Liver (tissue), 9 donors: ENCODE data around the gene IRF6. TPM values are rescaled to one million over a fixed set of nuclear protein-coding genes. Genes with fewer than 3 reads are reported as not detected.

Experiments
- DNase-seq: peaks from one replicate; pipeline ENCODE4 v3.0.0-alpha.2; 2017; ENCODE audit warnings: low spot score
- H3K27ac ChIP-seq, 2 donors: one replicate each; pipeline ENCODE4 v1.7.0; 2013; ENCODE audit warnings: inconsistent platforms in 2 of 2, low read length in 2 of 2, control low read depth in 1 of 2, low read depth in 1 of 2, mild to moderate bottlenecking in 1 of 2
- H3K27me3 ChIP-seq, 4 donors: one replicate each; pipeline versions ENCODE4 v1.6.1 to v1.7.0; 2013; ENCODE audit warnings: low read length in 3 of 4, inconsistent platforms in 1 of 4, mild to moderate bottlenecking in 1 of 4, moderate library complexity in 1 of 4; ENCODE audit not compliant: control insufficient read depth in 4 of 4, insufficient read depth in 4 of 4
- H3K36me3 ChIP-seq, 4 donors: one replicate each; pipeline versions ENCODE4 v1.6.1 to v1.7.0; 2013; ENCODE audit warnings: low read length in 3 of 4, mild to moderate bottlenecking in 3 of 4, low read depth in 1 of 4, moderate library complexity in 1 of 4; ENCODE audit not compliant: control insufficient read depth in 4 of 4, insufficient read depth in 3 of 4
- H3K4me1 ChIP-seq, 4 donors: one replicate each; pipeline versions ENCODE4 v1.6.1 to v1.7.0; 2013; ENCODE audit warnings: low read length in 3 of 4, mild to moderate bottlenecking in 3 of 4, moderate library complexity in 1 of 4; ENCODE audit not compliant: control insufficient read depth in 4 of 4, insufficient read depth in 4 of 4
- H3K4me3 ChIP-seq, 3 donors: one replicate each; pipeline versions ENCODE4 v1.6.1 to v1.7.0; 2013; ENCODE audit warnings: low read length in 3 of 3, control low read depth in 1 of 3, low read depth in 1 of 3, mild to moderate bottlenecking in 1 of 3
- H3K9ac ChIP-seq, 2 donors: one replicate each; pipeline ENCODE4 v1.7.0; 2013; ENCODE audit warnings: low read length in 2 of 2, mild to moderate bottlenecking in 2 of 2, moderate library complexity in 2 of 2, control low read depth in 1 of 2, low read depth in 1 of 2
- H3K9me3 ChIP-seq, 4 donors: one replicate each; pipeline versions ENCODE4 v1.6.1 to v1.7.0; 2013; ENCODE audit warnings: low read length in 3 of 4; ENCODE audit not compliant: control insufficient read depth in 4 of 4
- EGR1 ChIP-seq, 2 donors: IDR thresholded peaks; 2 replicates each; pipeline ENCODE4 v1.6.1; 2016 to 2018; ENCODE audit warnings: antibody characterized with exemption in 2 of 2, low read depth in 2 of 2
- FOXA1 ChIP-seq: IDR thresholded peaks from 2 replicates; pipeline ENCODE4 v1.6.1; 2016; ENCODE audit warnings: antibody characterized with exemption
- FOXA2 ChIP-seq: IDR thresholded peaks from 2 replicates; pipeline ENCODE4 v1.6.1; 2016; ENCODE audit warnings: antibody characterized with exemption
- GABPA ChIP-seq, 2 donors: IDR thresholded peaks in 1 of 2; conservative IDR thresholded peaks in 1 of 2; 2 replicates each; pipeline ENCODE4 v1.6.1; 2016; ENCODE audit warnings: antibody characterized with exemption in 2 of 2, mild to moderate bottlenecking in 1 of 2, moderate library complexity in 1 of 2
- HNF4A ChIP-seq, 2 donors: conservative IDR thresholded peaks; 2 replicates each; pipeline ENCODE4 v1.6.1; 2016; ENCODE audit warnings: antibody characterized with exemption in 2 of 2, mild to moderate bottlenecking in 2 of 2
- HNF4G ChIP-seq: IDR thresholded peaks from 2 replicates; pipeline ENCODE4 v1.6.1; 2016; ENCODE audit warnings: antibody characterized with exemption
- JUND ChIP-seq, 2 donors: IDR thresholded peaks; 2 replicates each; pipeline ENCODE4 v1.6.1; 2016; ENCODE audit warnings: antibody characterized with exemption in 2 of 2
- NR2F2 ChIP-seq: IDR thresholded peaks from 2 replicates; pipeline ENCODE4 v1.6.1; 2016; ENCODE audit warnings: antibody characterized with exemption
- RAD21 ChIP-seq, 2 donors: IDR thresholded peaks; 2 replicates each; pipeline ENCODE4 v1.6.1; 2016; ENCODE audit warnings: antibody characterized with exemption in 2 of 2, mild to moderate bottlenecking in 2 of 2
- RXRA ChIP-seq, 2 donors: IDR thresholded peaks; 2 replicates each; pipeline ENCODE4 v1.6.1; 2017 to 2018; ENCODE audit warnings: antibody characterized with exemption in 2 of 2, mild to moderate bottlenecking in 1 of 2
- SP1 ChIP-seq: IDR thresholded peaks from 2 replicates; pipeline ENCODE4 v1.6.1; 2018; ENCODE audit warnings: antibody characterized with exemption, mild to moderate bottlenecking
- TAF1 ChIP-seq: conservative IDR thresholded peaks from 2 replicates; pipeline ENCODE4 v1.6.1; 2016; ENCODE audit warnings: antibody characterized with exemption, mild to moderate bottlenecking
- YY1 ChIP-seq: IDR thresholded peaks from 2 replicates; pipeline ENCODE4 v1.6.1; 2016; ENCODE audit warnings: antibody characterized with exemption, mild to moderate bottlenecking
- WGBS: extraction: QIAGEN DNeasy Blood & Tissue Kit; methylation state at CpG from one replicate; pipeline ENCODE4 v1.1.7; 2013; 5-methylcytosine and 5-hydroxymethylcytosine counted together
- polyA plus RNA-seq, 2 donors: library from polyadenylated mRNA; stranded (reverse) in 1 of 2; unstranded in 1 of 2; fragments of 200-250 nt in 1 of 2; fragments of >200 nt in 1 of 2; fragmentation: Nextera tagmentation in 1 of 2; extraction: Ambion mirVana in 1 of 2; gene quantifications; one replicate each; pipeline versions ENCODE4 v1.2.1 to v1.2.3, GENCODE V29; 2013 to 2015
- total RNA-seq, 2 donors: library from RNA; depleted of rRNA; stranded (reverse); fragments of >200 nt; gene quantifications; one replicate each; pipeline ENCODE4 v1.2.3, GENCODE V29; 2014
- TF ChIP-seq, protein P1 (sequence below): fragments of 150-350 bp; IDR thresholded peaks from 2 replicates; pipeline ENCODE4 v1.5.1; 2017; ENCODE audit warnings: improper control_type of control experiment, low read depth, low read length; ENCODE audit not compliant: missing input control
- TF ChIP-seq, protein P2 (sequence below): IDR thresholded peaks from 2 replicates; pipeline ENCODE4 v1.6.1; 2016; ENCODE audit warnings: antibody characterized with exemption
- TF ChIP-seq, protein P3 (sequence below): IDR thresholded peaks from 2 replicates; pipeline ENCODE4 v1.6.1; 2016; ENCODE audit warnings: antibody characterized with exemption
- TF ChIP-seq, protein P4 (sequence below): IDR thresholded peaks from 2 replicates; pipeline ENCODE4 v1.6.1; 2016; ENCODE audit warnings: antibody characterized with exemption, mild to moderate bottlenecking
- TF ChIP-seq, protein P5 (sequence below): IDR thresholded peaks from 2 replicates; pipeline ENCODE4 v1.6.1; 2016; ENCODE audit warnings: antibody characterized with exemption
- donor health status: healthy.
- donor health status: healthy.
- donor health status: healthy.
- donor health status: healthy.
- donor health status: healthy.

IRF6 gene
- total and polyA plus RNA-seq, 4 donors, result 0.51 to 29.3 (median 14.3) TPM

DNA sequence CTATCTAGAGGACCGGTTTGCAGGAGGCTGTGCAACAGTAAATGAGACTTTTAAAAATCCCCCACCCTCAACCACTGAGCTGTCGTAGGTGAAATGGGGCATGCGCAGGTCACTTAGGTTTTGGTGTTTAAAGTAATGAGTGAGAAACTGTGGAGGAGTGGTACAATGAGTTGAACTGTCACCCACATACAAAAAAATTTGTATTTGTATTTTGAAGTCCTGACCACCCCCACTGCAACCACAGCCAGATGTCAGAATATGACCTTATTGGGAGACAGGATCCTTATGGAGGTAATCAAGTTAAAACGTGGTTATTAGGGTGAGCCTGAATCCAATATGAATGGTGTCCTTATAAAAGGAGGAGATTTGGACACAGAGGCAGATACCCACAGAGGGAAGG, 1.6 kb upstream of the IRF6 start:
- no peaks in the 10 kb centered on the region for H3K9me3 ChIP-seq
- TF ChIP-seq EGR1 (IDR thresholded peaks at IDR 0.05; ENCODE audit: low read depth in 2 of 2), result no peak
- TF ChIP-seq JUND (IDR thresholded peaks at IDR 0.05), result no peak
- no peak for TF ChIP-seq HNF4G
- TF ChIP-seq, protein P1, sequence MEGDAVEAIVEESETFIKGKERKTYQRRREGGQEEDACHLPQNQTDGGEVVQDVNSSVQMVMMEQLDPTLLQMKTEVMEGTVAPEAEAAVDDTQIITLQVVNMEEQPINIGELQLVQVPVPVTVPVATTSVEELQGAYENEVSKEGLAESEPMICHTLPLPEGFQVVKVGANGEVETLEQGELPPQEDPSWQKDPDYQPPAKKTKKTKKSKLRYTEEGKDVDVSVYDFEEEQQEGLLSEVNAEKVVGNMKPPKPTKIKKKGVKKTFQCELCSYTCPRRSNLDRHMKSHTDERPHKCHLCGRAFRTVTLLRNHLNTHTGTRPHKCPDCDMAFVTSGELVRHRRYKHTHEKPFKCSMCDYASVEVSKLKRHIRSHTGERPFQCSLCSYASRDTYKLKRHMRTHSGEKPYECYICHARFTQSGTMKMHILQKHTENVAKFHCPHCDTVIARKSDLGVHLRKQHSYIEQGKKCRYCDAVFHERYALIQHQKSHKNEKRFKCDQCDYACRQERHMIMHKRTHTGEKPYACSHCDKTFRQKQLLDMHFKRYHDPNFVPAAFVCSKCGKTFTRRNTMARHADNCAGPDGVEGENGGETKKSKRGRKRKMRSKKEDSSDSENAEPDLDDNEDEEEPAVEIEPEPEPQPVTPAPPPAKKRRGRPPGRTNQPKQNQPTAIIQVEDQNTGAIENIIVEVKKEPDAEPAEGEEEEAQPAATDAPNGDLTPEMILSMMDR, result no peak
- TF ChIP-seq RXRA (IDR thresholded peaks at IDR 0.05), result no peak
- no peak for TF ChIP-seq SP1
- TF ChIP-seq FOXA2, result no peak
- TF ChIP-seq, protein P2, sequence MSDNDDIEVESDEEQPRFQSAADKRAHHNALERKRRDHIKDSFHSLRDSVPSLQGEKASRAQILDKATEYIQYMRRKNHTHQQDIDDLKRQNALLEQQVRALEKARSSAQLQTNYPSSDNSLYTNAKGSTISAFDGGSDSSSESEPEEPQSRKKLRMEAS, result no peak
- no peak for TF ChIP-seq HNF4A (conservative IDR thresholded peaks at IDR 0.05)
- no peak for TF ChIP-seq RAD21 (IDR thresholded peaks at IDR 0.05)
- TF ChIP-seq, protein P3, sequence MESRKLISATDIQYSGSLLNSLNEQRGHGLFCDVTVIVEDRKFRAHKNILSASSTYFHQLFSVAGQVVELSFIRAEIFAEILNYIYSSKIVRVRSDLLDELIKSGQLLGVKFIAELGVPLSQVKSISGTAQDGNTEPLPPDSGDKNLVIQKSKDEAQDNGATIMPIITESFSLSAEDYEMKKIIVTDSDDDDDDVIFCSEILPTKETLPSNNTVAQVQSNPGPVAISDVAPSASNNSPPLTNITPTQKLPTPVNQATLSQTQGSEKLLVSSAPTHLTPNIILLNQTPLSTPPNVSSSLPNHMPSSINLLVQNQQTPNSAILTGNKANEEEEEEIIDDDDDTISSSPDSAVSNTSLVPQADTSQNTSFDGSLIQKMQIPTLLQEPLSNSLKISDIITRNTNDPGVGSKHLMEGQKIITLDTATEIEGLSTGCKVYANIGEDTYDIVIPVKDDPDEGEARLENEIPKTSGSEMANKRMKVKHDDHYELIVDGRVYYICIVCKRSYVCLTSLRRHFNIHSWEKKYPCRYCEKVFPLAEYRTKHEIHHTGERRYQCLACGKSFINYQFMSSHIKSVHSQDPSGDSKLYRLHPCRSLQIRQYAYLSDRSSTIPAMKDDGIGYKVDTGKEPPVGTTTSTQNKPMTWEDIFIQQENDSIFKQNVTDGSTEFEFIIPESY, result no peak
- TF ChIP-seq NR2F2, result no peak
- no peak for TF ChIP-seq TAF1
- TF ChIP-seq YY1, result no peak
- TF ChIP-seq, protein P4, sequence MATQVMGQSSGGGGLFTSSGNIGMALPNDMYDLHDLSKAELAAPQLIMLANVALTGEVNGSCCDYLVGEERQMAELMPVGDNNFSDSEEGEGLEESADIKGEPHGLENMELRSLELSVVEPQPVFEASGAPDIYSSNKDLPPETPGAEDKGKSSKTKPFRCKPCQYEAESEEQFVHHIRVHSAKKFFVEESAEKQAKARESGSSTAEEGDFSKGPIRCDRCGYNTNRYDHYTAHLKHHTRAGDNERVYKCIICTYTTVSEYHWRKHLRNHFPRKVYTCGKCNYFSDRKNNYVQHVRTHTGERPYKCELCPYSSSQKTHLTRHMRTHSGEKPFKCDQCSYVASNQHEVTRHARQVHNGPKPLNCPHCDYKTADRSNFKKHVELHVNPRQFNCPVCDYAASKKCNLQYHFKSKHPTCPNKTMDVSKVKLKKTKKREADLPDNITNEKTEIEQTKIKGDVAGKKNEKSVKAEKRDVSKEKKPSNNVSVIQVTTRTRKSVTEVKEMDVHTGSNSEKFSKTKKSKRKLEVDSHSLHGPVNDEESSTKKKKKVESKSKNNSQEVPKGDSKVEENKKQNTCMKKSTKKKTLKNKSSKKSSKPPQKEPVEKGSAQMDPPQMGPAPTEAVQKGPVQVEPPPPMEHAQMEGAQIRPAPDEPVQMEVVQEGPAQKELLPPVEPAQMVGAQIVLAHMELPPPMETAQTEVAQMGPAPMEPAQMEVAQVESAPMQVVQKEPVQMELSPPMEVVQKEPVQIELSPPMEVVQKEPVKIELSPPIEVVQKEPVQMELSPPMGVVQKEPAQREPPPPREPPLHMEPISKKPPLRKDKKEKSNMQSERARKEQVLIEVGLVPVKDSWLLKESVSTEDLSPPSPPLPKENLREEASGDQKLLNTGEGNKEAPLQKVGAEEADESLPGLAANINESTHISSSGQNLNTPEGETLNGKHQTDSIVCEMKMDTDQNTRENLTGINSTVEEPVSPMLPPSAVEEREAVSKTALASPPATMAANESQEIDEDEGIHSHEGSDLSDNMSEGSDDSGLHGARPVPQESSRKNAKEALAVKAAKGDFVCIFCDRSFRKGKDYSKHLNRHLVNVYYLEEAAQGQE, result no peak
- TF ChIP-seq, protein P5, sequence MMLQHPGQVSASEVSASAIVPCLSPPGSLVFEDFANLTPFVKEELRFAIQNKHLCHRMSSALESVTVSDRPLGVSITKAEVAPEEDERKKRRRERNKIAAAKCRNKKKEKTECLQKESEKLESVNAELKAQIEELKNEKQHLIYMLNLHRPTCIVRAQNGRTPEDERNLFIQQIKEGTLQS, result no peak
- TF ChIP-seq GABPA (IDR thresholded peaks at IDR 0.05 in 1 of 2, conservative IDR thresholded peaks at IDR 0.05 in 1 of 2), result no peak
- no peak for TF ChIP-seq FOXA1
- WGBS, result 90% methylated on average over 4 of the region's 4 CpGs
- H3K27me3 ChIP-seq, result no peaks in the 10 kb centered on the region
- no peak overlapping the region for H3K9ac ChIP-seq
- peaks cover 1 to 24% (median 15%) of the 10 kb centered on the region in 4 donors for H3K4me1 ChIP-seq
- H3K27ac ChIP-seq, result no peak overlapping the region
- no peak for DNase-seq
- no peak overlapping the region for H3K4me3 ChIP-seq
- H3K36me3 ChIP-seq, result no peaks in the 10 kb centered on the region
